Neuronal stem cell (in vitro differentiated cells): ENCODE data around the gene RARA.

Source experiments
- DNase-seq: peaks from one replicate; pipeline ENCODE4 v3.0.0-alpha.2; 2013; ENCODE audit warnings: low spot score
- H2AFZ ChIP-seq: one replicate; pipeline ENCODE4 v1.6.1; 2013; ENCODE audit warnings: mild to moderate bottlenecking, low read length, inconsistent platforms
- H2AK5ac ChIP-seq: 2 replicates; pipeline ENCODE4 v1.6.1; 2013; ENCODE audit warnings: low read depth, mild to moderate bottlenecking, inconsistent platforms, low read length, moderate library complexity, mixed read lengths
- H2BK120ac ChIP-seq: 2 replicates; pipeline ENCODE4 v1.6.1; 2013; ENCODE audit warnings: low read depth, mild to moderate bottlenecking, inconsistent platforms, low read length, moderate library complexity, mixed read lengths
- H2BK12ac ChIP-seq: one replicate; pipeline ENCODE4 v1.6.1; 2013; ENCODE audit warnings: low read length, inconsistent platforms
- H2BK15ac ChIP-seq: 2 replicates; pipeline ENCODE4 v1.6.1; 2013; ENCODE audit warnings: mild to moderate bottlenecking, low read length, inconsistent platforms, mixed read lengths
- H2BK5ac ChIP-seq: one replicate; pipeline ENCODE4 v1.6.1; 2013; ENCODE audit warnings: inconsistent platforms, mild to moderate bottlenecking, low read length, moderate library complexity
- H3K14ac ChIP-seq: one replicate; pipeline ENCODE4 v1.6.1; 2013; ENCODE audit warnings: low read length, inconsistent platforms
- H3K18ac ChIP-seq: 2 replicates; pipeline ENCODE4 v1.6.1; 2013; ENCODE audit warnings: low read length, inconsistent platforms
- H3K23ac ChIP-seq: 2 replicates; pipeline ENCODE4 v1.6.1; 2013; ENCODE audit warnings: low read depth, mild to moderate bottlenecking, mixed read lengths, low read length, inconsistent platforms; ENCODE audit not compliant: poor library complexity
- H3K27ac ChIP-seq: replicated peaks from 3 replicates; pipeline ENCODE4 v1.5.1; 2013; ENCODE audit warnings: low read length, inconsistent platforms
- H3K27me3 ChIP-seq, 3 experiments: 2 replicates each; pipeline ENCODE4 v1.6.1; 2013; ENCODE audit warnings: low read length in 3 of 3, mild to moderate bottlenecking in 2 of 3, inconsistent platforms in 1 of 3, low read depth in 1 of 3, mixed read lengths in 1 of 3, moderate library complexity in 1 of 3; ENCODE audit not compliant: control insufficient read depth in 3 of 3, insufficient read depth in 3 of 3
- H3K36me3 ChIP-seq, 2 donors: replicated peaks in 1 of 2; 2 replicates each; pipeline ENCODE4 v1.6.1; 2013; ENCODE audit warnings: low read length in 2 of 2; ENCODE audit not compliant: control insufficient read depth in 2 of 2, insufficient read depth in 2 of 2
- H3K4ac ChIP-seq: 2 replicates; pipeline ENCODE4 v1.6.1; 2013; ENCODE audit warnings: inconsistent platforms, mild to moderate bottlenecking, low read length, moderate library complexity
- H3K4me1 ChIP-seq, 2 donors: 1 replicate in 1 of 2; 2 replicates in 1 of 2; pipeline ENCODE4 v1.6.1; 2013; ENCODE audit warnings: low read length in 2 of 2, low read depth in 1 of 2; ENCODE audit not compliant: control insufficient read depth in 2 of 2, insufficient read depth in 1 of 2
- H3K4me2 ChIP-seq: one replicate; pipeline ENCODE4 v1.6.1; 2013; ENCODE audit warnings: mild to moderate bottlenecking, low read length, inconsistent platforms; ENCODE audit not compliant: insufficient read depth, poor library complexity, severe bottlenecking
- H3K4me3 ChIP-seq, 2 donors: 2 replicates each; pipeline ENCODE4 v1.5.1; 2013; ENCODE audit warnings: low read length in 2 of 2, mild to moderate bottlenecking in 2 of 2, inconsistent platforms in 1 of 2, moderate library complexity in 1 of 2
- H3K79me1 ChIP-seq: one replicate; pipeline ENCODE4 v1.6.1; 2013; ENCODE audit warnings: low read depth, mild to moderate bottlenecking, inconsistent platforms, low read length, moderate library complexity
- H3K9ac ChIP-seq: one replicate; pipeline ENCODE4 v1.6.1; 2013; ENCODE audit warnings: mild to moderate bottlenecking, low read depth, low read length, inconsistent platforms; ENCODE audit not compliant: poor library complexity
- H3K9me3 ChIP-seq, 2 donors: replicated peaks in 1 of 2; 2 replicates each; pipeline versions ENCODE3 to v1.6.1; 2013; ENCODE audit warnings: low read length in 2 of 2, mild to moderate bottlenecking in 2 of 2, inconsistent platforms in 1 of 2, low read depth in 1 of 2, mixed read lengths in 1 of 2, moderate library complexity in 1 of 2; ENCODE audit not compliant: control insufficient read depth in 2 of 2, insufficient read depth in 1 of 2
- H4K8ac ChIP-seq: one replicate; pipeline ENCODE4 v1.6.1; 2013; ENCODE audit warnings: low read depth, mild to moderate bottlenecking, inconsistent platforms, low read length, moderate library complexity
- H4K91ac ChIP-seq: one replicate; pipeline ENCODE4 v1.6.1; 2013; ENCODE audit warnings: low read length, low read depth, mild to moderate bottlenecking, inconsistent platforms; ENCODE audit not compliant: poor library complexity
- WGBS, 2 donors: extraction: QIAGEN DNeasy Blood & Tissue Kit; methylation state at CpG; one replicate each; pipeline ENCODE4 v1.1.7; 2013; ENCODE audit warnings: missing lambda C conversion rate in 2 of 2, mixed read lengths in 1 of 2; ENCODE audit not compliant: insufficient read length in 2 of 2, insufficient replicate concordance in 1 of 2; ENCODE audit errors: extremely low coverage in 2 of 2; 5-methylcytosine and 5-hydroxymethylcytosine counted together

The RARA gene

DNA sequence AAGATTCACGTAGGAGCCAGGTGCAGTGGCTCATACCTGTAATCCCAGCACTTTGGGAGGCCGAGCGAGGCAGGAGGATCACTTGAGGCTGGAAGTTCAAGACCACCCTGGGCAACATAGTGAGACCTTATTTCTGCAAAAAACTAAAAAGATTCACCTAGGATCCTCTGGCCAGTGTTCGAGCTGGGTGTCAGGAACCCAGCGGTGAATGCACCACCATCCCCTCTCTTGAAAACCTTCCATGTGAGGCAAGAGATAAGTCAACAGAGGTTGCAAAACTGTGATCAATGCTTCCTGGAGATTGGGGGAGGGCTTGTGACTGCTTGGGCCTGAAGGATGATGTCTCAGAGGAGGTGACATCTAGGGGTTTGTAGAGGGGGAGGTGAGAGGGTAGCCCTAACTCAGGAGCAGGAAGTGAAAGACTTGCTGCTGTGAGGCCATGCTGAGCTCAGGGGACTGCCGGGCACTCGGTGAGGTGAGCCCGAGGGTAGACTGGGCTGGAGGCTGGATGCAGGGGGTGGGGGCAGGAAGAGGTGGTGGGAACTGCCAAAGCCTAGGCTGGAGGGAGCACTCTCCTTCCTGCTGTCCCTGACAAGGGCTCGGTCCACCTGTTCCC, 43.9 kb downstream of the RARA start:
- no peak overlapping the region for H3K14ac ChIP-seq
- H4K91ac ChIP-seq = no peak overlapping the region
- H2AK5ac ChIP-seq = no peak overlapping the region
- H3K79me1 ChIP-seq = peaks cover 3% of the 10 kb centered on the region
- H3K4me2 ChIP-seq = no peak overlapping the region
- H3K4me1 ChIP-seq = peaks cover 37 to 42% of the 10 kb centered on the region in 2 donors
- DNase-seq = no peak
- no peak overlapping the region for H3K4ac ChIP-seq
- H3K9me3 ChIP-seq = no peaks in the 10 kb centered on the region
- WGBS, 2 donors = no CpG with 5 or more reads among the region's 9 CpGs
- H2BK12ac ChIP-seq = no peak overlapping the region
- H2BK120ac ChIP-seq = no peak overlapping the region
- H3K23ac ChIP-seq = peak overlapping the region; percentile 69
- no peaks in the 10 kb centered on the region for H3K27me3 ChIP-seq
- no peak overlapping the region for H4K8ac ChIP-seq
- no peak overlapping the region for H3K18ac ChIP-seq
- H3K27ac ChIP-seq = no peak overlapping the region
- H2BK15ac ChIP-seq = no peak overlapping the region
- H2AFZ ChIP-seq = no peak overlapping the region
- no peak overlapping the region for H3K4me3 ChIP-seq
- no peak overlapping the region for H3K9ac ChIP-seq
- peak overlapping the region; percentile 83 for H2BK5ac ChIP-seq
- H3K36me3 ChIP-seq = peaks cover 11 to 42% of the 10 kb centered on the region in 2 donors

GRCh38 chr17:40354221-40355122, 45.5 kb downstream of the RARA start:
- peaks cover 3% of the 10 kb centered on the region for H3K79me1 ChIP-seq
- WGBS, 2 donors = no CpG with 5 or more reads among the region's 30 CpGs
- no peaks in the 10 kb centered on the region for H3K9me3 ChIP-seq
- no peak overlapping the region for H3K9ac ChIP-seq
- H3K27me3 ChIP-seq = no peaks in the 10 kb centered on the region
- no peak overlapping the region for H3K27ac ChIP-seq
- H3K36me3 ChIP-seq = peaks cover 7 to 36% of the 10 kb centered on the region in 2 donors
- peak overlapping the region; percentile 28 for H2BK15ac ChIP-seq
- peak overlapping the region; percentile 58 for H3K18ac ChIP-seq
- H3K4me2 ChIP-seq = no peak overlapping the region
- no peak overlapping the region for H3K4me3 ChIP-seq
- no peak overlapping the region for H3K14ac ChIP-seq
- peak overlapping the region; percentile 9 for H3K23ac ChIP-seq
- H2BK12ac ChIP-seq = peak overlapping the region; percentile 7
- H4K8ac ChIP-seq = no peak overlapping the region
- no peak overlapping the region for H3K4ac ChIP-seq
- no peak overlapping the region for H2BK120ac ChIP-seq
- no peak overlapping the region for H2BK5ac ChIP-seq
- no peak overlapping the region for H2AK5ac ChIP-seq
- H2AFZ ChIP-seq = no peak overlapping the region
- peaks cover 27 to 35% of the 10 kb centered on the region in 2 donors for H3K4me1 ChIP-seq
- no peak for DNase-seq
- no peak overlapping the region for H4K91ac ChIP-seq

DNA sequence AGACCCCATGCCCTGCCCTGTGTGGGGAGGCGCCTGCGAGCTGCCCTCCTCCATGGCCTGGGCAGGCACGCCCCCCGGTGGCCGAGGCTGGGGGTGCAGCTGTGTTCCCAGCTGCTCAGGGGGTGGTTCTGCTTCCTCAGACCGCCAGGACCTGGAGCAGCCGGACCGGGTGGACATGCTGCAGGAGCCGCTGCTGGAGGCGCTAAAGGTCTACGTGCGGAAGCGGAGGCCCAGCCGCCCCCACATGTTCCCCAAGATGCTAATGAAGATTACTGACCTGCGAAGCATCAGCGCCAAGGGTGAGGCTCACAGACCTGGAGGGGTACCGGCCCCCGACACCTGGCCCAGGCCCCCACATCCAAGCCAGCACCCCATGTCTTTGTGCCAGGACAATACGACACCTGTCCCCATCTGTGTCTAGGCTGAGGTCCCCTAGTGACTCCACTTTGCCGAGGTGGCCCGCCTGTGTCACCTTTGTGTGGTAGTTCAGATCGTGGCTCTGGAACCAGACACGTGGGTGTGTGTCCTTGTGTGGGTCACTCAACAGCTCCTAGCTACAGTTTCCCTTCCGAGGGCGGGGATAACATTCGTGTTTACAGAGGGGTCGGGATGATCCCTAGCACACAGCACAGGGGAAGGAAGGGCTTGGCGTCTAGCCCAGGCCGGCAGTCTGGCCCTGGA, 46.3 kb downstream of the RARA start:
- DNase-seq = peak; percentile 72
- peak overlapping the region; percentile 68 for H2BK120ac ChIP-seq
- no peaks in the 10 kb centered on the region for H3K9me3 ChIP-seq
- H3K4me3 ChIP-seq = no peak overlapping the region
- no peak overlapping the region for H2AFZ ChIP-seq
- H3K4me2 ChIP-seq = no peak overlapping the region
- no peak overlapping the region for H2BK12ac ChIP-seq
- WGBS, 2 donors = no CpG with 5 or more reads among the region's 29 CpGs
- H2AK5ac ChIP-seq = no peak overlapping the region
- no peaks in the 10 kb centered on the region for H3K27me3 ChIP-seq
- no peak overlapping the region for H2BK15ac ChIP-seq
- H2BK5ac ChIP-seq = no peak overlapping the region
- H3K23ac ChIP-seq = peak overlapping the region; percentile 9
- H3K18ac ChIP-seq = no peak overlapping the region
- H4K91ac ChIP-seq = no peak overlapping the region
- H3K4me1 ChIP-seq = peaks cover 19 to 27% of the 10 kb centered on the region in 2 donors
- H3K9ac ChIP-seq = no peak overlapping the region
- H3K79me1 ChIP-seq = no peaks in the 10 kb centered on the region
- no peak overlapping the region for H3K4ac ChIP-seq
- H3K14ac ChIP-seq = no peak overlapping the region
- peaks cover 7 to 30% of the 10 kb centered on the region in 2 donors for H3K36me3 ChIP-seq
- H4K8ac ChIP-seq = no peak overlapping the region
- no peak overlapping the region for H3K27ac ChIP-seq
